HG03432 (cell line): ENCODE data around the gene MACROD2.
"Not testable (repeated sequence)": the region's sequence is repeated elsewhere in the genome, so short reads cannot be mapped to it uniquely, and the experiment has no call there.

ENCODE experiments used
- ATAC-seq: cut with Tn5 transposase; IDR thresholded peaks from one replicate; pipeline ENCODE4 v1.9.1; 2021; ENCODE audit warnings: mild to moderate bottlenecking, moderate library complexity; ENCODE audit not compliant: unreplicated experiment

MACROD2 gene

DNA sequence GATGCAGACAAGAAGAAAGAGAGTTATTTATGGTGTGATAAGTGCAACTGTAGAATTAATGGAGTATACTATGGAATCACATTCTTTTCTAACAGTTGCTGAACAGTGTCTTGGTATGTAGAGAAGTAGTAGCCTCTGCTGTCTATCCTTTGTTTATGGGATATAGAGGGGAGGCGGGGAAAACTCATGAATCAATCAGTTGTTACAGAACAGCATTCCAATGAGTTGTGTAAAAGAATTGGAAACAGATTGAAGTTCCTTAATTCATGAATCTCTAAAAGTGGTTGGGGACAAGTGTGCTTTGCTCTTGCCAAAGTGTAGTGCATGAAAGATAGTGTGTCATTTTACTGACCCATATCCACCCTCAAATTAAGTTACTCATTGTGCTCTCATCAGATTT, 264.4 kb downstream of the MACROD2 start:
- no peak for ATAC-seq

DNA sequence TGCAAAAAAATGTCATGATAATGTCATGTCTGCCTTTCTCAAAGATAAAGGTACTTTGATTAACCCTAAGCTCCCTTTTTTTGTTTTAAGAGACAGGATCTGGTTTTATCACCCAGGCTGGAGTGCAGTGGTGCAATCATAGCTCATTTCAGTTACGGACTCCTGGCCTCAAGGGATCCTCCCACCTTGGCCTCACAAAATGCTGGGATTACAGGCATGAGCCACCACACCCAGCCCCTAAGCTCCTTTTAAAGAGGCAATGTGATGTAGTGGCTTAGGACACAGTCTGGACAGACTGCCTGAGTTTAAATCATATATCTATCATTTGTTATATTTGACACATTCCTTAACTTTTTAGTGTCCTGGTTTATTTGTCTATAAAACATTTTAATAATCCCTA, 265.1 kb downstream of the MACROD2 start:
- ATAC-seq = no peak

DNA sequence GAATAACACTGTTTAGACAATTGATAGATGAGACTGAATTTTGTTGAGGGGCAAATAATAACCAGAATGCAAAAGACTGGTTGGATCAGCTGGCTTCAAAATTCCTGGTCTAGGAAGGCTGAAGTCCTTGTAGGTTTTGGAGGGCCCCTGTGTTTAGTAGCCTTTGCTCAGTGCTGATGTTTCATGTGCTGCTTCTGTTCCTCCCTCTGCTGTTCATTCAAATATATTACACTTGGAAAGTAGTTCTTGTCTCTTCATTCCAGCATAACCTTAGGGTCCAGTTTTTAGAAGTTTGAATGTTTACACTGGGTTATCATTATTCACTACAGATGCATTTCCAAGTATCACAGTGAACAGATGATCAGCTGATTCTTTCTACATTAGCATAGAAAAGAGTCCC, 269.6 kb downstream of the MACROD2 start:
- no peak for ATAC-seq

DNA sequence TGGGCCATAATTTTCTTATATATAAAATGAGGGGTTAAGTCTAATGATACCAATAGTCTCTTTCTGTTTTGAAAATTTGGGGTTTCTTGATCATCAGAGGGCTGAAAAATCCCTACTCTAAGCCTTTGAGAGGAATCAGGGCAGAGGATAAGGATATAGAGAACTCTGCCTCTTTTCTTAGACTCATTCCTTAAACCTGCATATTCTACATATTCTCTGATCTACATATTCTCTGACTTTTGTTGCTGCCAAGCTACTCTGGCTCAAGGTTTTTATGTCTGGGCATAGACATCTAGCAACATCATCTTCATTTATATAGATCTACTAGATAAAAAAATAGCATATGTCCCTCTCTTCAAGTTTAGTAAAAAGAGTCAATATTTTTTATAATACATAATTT, 270.9 kb downstream of the MACROD2 start:
- no peak for ATAC-seq

DNA sequence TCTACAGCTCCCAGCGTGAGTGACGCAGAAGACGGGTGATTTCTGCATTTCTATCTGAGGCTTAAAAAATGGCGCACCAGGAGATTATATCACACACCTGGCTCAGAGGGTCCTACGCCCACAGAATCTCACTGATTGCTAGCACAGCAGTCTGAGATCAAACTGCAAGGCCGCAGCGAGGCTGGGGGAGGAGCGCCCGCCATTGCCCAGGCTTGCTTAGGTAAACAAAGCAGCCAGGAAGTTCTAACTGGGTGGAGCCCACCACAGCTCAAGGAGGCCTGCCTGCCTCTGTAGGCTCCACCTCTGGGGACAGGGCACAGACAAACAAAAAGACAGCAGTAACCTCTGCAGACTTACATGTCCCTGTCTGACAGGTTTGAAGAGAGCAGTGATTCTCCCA, 275.4 kb downstream of the MACROD2 start:
- ATAC-seq = not testable (repeated sequence)

DNA sequence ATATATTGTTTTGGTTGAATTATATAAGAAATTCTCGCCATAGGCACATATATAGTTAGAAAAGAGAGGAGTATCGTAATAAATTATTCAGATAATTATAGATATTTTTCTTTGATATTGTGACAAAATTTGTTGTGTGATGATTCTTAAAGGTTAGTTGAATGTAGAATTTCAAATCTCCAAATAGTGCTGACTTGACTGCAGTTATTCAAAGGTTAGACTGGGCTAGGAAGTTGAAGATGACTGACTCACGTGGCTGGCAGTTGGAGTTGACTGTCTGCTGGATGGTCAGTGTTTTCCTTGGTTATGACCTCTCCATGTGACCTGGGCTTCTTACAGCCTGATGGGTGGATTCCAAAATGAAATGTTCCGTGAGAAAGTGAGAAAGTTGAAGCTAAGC, 286.8 kb downstream of the MACROD2 start:
- no peak for ATAC-seq

DNA sequence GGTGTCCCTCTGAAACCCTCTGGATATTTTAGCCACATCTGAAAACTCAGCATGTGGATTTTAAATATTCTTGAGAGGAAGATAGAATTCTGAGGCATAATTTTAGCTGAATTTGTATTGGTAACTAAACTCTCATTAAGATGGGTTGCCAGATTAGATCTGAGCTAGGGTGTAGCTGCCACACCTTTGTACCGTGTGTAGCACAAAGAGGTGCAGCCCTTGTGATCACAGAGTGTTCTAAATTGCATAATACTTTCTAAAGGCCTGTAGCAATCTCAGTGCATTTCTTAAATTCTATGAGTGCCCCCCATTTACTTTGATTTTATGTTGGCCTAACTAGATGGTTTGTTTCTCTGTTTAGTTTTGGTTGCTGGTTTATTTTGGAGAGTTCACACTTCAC, 289.1 kb downstream of the MACROD2 start:
- no peak for ATAC-seq

DNA sequence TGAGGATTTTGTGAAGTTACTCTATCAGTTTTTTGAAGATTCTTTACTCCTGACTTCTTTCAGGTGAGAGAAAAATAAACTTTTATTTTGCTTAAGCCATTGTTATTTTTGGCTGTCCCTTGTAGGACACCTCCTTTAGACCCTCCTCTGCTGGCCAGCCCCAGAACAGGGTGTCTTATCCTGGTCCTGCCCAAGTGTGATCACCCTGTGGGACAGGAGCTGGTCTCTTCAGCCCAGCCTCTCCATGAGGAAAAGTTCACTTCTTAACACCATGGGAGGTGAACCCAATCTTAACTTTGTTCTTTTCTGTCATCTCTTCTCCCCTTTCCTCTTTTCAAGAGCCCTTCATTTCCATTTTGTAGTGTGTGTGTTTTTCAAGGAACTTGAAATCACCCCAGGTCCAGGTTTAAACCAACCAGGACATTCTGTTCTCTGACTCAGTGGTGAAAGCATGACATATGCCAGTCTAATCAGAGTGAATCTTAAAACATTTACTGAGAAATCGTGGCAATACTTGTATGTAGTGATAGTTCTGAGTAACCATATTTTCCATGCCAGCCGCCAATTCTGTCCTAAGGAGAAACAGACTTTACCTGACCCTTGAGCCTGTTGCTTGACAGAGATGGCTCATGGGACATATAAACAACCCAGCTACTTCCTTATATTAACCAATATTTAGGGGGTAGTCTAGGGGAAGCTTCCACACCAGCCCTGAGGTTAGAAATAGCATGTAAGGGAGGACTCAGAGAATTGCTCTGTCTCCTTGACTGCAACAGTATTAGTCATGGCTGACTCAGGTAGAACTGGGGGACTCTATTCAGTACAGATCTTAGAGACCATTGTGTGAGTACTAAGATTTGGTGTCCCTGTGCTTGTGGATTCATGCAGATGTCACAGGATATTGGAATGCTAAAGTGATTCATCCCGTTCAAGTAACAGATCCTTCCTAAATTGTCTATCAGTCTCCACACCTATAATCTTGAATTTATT, 293.3 kb downstream of the MACROD2 start:
- ATAC-seq = no peak

DNA sequence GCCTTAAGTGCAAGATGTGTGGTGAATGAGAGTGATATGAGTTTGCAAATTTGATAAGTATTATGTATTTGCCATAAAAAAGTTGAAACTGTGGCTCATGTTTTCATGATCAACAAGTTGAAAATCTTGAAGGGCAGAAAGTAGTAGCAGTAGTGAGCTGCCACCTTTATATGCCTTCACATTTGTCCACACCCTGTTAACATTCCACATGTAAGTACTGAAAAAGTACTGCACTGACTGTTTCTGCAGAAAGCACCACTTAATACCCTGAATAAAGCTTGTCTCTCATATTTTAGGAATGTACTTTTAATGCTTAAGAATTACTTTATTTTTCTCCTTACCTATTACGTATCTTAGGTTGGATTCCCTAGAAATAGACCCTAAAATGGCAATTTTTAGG, 296.2 kb downstream of the MACROD2 start:
- ATAC-seq = no peak

GRCh38 chr20:14295238-14295637, 299.9 kb downstream of the MACROD2 start:
- ATAC-seq = no peak

GRCh38 chr20:14295770-14296309, 300.5 kb downstream of the MACROD2 start:
- ATAC-seq = no peak

GRCh38 chr20:14299831-14300230, 304.5 kb downstream of the MACROD2 start:
- ATAC-seq = no peak

DNA sequence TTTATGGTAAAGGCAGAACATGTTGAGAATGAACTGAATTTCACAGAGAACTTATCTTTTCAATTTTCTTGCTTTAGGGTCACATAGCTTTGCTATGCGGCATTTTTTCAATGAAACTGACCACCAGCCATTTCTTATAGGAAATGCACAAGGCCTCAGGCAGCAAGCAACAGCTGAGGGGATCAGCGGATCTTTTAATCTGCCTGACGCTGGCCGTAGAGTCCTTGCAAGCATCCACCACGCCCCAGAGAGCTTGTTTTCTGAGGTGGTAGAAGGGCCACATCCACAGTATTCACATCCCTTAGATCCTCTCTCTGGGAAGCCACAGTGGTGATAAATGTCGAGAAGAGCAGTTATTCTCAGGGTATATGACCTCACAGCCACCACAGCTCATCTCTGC, 307.8 kb downstream of the MACROD2 start:
- no peak for ATAC-seq

- ATAC-seq = no peak
Observed at GRCh38 chr20:14303651-14304050, 308.3 kb downstream of the MACROD2 start.

- no peak for ATAC-seq
Observed at GRCh38 chr20:14304472-14304871, 309.2 kb downstream of the MACROD2 start.

DNA sequence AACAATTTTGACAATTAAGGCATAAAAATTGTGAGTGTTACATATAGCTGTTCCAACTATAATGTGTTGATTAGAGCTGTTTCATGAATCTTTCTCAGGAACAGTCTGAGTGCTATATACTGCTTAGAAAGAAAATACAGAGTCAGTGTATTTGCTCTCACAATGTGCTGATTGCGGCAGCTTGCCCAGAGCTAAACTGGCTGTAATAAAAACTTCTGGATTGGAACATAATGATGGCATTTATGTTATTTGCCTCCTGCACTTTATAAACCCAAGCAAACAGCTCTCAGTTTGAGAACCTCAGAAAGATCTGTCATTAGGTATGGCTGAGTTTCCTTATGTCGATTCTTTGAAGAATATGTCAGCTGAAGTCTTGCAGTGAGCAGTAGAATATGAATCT, 312.6 kb downstream of the MACROD2 start:
- ATAC-seq = no peak

DNA sequence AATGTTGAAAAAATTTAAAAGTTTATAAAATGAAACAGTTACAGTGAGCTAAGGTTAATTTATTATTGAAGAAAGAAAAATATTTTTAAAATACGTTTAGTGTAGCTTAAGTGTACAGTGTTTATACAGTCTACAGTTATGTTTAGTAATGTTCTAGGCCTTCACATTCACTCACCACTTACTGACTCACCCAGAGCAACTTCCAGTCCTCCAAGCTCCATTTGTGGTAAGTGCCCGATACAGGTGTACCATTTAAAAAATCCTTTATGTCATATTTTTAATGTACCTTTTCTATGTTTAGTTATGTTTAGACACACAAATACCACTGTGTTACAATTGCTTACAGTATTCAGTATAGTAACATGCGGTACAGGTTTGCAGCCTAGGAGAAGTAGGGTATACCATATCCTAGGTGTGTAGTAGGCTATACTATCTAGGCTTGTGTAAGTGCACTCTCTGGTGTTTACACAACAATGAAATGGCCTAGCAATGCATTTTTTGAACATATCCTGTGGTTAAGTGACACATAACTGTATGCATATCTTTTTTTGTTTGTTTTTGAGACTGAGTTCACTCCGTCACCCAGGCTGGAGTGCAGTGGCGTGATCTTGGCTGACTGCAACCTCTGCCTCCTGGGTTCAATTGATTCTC, 315.8 kb downstream of the MACROD2 start:
- no peak for ATAC-seq

DNA sequence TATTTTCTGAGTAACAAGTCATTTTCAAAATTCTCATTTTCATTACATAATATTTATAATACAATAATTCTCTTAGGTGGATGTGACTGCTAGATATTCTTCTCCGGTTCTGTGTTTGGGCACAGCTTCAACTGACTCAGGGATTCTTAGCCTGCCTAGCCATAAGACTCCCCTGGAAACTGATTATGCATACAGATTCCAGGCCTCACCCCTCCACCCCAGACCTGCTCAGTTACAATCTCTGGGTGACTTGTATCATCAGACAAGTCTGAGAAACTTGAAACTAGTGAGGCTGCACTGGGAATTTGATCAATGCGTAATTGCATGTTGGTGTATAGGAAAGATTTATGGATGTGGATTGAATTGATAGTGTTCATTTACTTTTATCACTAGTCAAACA, 316.7 kb downstream of the MACROD2 start:
- no peak for ATAC-seq

GRCh38 chr20:14313341-14314020, 318.2 kb downstream of the MACROD2 start:
- no peak for ATAC-seq

- no peak for ATAC-seq
Observed at GRCh38 chr20:14319704-14320103, 324.4 kb downstream of the MACROD2 start.

GRCh38 chr20:14331646-14332045, 336.3 kb downstream of the MACROD2 start:
- ATAC-seq = no peak
